Stimulated activated CD4-positive, alpha-beta T cell treated with anti-CD3 and anti-CD28 coated beads, TNF-alpha, amount 100 ng/mL, for 4 hours (primary cell): Measurements from ENCODE around the gene PIK3R5.

Experiments
- DNase-seq, 3 experiments: peaks; one replicate each; pipeline ENCODE4 v3.0.0-alpha.2; 2020; ENCODE audit warnings: low read depth in 3 of 3

PIK3R5 gene

DNA sequence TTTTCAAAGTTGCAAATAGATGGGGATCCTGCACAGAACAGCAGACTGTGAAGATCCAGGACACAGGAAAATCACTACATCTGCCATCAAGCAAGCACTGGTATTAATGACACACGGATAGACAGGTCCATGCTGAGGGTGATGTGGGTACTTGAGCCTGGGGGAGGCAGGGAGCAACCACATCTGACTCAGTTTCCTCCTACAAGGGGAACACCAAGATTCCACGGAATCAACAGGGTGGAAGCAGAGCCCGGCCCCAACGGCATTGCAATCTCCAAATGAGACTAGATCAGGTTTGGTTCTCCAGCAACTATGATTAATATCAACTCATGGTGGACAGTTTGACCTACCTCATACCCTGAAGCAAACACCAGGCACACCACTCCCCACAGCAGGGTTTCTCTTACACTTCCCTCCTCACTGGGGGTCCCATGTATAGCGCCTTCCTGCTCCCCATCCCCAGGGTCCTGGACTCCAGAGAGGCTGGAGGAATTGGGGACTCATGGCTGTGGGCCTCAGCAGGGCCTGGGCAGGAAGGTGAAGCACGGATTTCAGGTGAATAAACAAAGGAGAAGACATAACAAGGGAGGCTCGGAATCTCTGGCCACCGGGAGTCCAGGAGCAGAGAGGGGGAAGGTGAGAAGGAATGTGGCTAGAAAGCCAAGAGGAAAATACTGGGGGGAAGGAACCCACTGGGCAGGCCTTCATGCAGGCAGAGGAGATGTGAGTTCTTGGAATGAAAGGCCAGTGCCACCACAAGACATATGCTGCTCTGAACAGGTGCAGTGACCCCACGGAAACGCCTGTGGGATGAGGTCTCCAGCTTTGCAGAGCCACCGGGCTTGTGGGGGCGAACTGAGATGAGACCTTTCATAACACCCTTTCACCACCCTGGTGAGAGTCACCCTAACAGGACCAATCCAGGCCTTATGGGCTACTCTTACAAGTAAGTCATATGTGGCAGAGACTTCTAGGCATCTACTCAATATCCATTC is 68.6 kb downstream of the PIK3R5 start:
- DNase-seq, result no peak

DNA sequence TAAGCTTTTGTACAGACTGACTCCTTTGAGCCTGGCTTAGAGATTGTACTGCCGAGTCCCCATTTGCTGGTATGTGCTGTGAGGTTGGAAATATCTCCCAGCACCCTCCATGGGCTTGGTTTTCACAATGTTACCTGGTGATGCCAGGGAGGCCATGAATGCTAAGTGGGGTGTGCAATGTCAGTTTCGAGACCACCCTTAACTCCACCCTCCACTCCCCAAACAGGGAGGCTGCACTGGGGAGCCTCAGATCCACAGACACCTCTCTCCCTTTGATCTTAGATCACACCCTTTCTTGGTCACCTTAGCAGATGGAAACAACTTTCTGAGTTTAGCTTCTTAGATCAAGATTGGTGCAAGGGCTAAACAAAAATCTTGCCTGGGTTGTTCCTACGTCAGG is 69.4 kb downstream of the PIK3R5 start:
- no peak for DNase-seq

GRCh38 chr17:8894673-8895578 is 70.6 kb downstream of the PIK3R5 start:
- DNase-seq, result no peak

- no peak for DNase-seq
These were observed 71.3 kb downstream of the PIK3R5 start for GRCh38 chr17:8894202-8894671.

DNA sequence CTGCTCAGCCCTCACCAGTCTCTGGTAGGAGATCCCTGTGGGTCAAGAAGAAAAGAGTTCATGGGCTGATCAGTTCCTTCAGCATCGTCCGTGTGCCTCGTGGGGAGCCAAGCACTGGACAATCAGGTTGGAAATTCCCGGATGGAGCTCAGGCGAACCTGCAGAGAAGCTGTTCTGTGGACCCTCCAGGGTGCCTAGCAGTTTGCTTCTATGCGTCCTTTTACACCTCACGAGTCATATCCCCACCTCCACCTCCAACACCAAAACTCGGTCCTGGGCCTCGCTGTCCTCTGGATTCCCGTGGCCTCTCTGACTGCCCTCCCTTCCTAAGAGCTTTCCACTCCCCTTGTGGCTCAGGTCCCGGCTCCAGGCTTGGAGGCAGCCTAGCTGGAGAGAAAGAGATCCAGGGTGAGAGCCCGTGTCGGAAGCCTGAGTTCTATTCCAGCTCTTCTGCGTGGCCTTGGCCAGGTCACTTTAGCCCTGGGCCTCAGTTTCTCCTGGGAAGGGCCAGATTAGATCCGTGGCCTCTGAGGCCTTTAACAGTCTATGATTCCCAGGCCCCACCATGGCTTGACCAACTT is 71.8 kb downstream of the PIK3R5 start:
- no peak for DNase-seq

DNA sequence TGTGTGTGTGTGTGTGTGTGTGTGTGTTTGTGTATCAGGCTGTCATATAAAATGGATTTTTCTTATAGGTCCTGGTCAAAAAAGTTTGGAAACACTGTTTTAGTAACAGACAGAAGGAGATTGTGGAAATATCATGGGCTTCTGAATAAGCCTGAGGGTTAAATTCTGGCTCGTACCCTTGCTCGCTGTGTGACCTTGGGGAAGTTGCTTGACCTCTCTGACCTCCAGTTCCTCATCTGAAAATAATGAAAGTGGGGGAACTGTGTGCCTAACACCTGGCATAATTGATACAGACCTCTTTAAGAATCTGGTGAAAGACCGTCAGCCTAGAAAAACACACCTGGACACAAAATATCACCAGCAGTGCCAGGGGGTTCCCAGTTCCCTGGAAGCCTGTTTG is 72.4 kb downstream of the PIK3R5 start:
- no peak for DNase-seq

GRCh38 chr17:8892338-8892690 is 73.2 kb downstream of the PIK3R5 start:
- DNase-seq, result no peak

GRCh38 chr17:8890671-8891070 is 74.8 kb downstream of the PIK3R5 start:
- no peak for DNase-seq

GRCh38 chr17:8889458-8890210 is 75.9 kb downstream of the PIK3R5 start:
- no peak for DNase-seq

DNA sequence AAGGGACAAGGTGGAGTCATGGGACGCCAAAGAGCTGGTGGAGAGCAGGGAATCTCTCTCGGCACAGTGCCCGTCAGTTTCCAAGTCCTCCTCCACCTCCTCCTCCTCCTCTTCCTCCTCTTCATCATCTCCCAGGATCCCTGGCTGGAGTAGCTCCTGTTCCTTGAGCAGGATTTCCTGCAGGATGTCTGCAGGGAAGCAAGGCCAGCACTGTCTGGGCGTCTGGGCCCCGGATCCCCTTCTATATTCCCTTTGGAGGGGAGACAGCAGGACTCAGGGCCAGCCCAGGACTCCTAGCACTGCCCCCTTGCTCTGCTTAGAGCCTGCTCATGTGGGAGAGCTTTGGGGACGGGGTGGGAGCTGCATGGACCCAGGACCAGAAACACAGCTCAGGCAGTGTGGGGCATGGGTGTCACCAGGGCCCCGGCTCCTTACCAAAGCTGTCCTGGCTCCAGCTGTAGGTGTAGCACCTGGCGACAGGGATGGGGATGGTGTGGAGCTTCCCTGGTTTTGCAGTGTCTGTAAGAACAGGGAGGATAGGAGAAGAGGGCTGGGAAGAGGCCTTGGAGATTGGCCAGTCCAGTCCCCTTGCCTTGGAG is 76.7 kb downstream of the PIK3R5 start:
- DNase-seq, result no peak

DNA sequence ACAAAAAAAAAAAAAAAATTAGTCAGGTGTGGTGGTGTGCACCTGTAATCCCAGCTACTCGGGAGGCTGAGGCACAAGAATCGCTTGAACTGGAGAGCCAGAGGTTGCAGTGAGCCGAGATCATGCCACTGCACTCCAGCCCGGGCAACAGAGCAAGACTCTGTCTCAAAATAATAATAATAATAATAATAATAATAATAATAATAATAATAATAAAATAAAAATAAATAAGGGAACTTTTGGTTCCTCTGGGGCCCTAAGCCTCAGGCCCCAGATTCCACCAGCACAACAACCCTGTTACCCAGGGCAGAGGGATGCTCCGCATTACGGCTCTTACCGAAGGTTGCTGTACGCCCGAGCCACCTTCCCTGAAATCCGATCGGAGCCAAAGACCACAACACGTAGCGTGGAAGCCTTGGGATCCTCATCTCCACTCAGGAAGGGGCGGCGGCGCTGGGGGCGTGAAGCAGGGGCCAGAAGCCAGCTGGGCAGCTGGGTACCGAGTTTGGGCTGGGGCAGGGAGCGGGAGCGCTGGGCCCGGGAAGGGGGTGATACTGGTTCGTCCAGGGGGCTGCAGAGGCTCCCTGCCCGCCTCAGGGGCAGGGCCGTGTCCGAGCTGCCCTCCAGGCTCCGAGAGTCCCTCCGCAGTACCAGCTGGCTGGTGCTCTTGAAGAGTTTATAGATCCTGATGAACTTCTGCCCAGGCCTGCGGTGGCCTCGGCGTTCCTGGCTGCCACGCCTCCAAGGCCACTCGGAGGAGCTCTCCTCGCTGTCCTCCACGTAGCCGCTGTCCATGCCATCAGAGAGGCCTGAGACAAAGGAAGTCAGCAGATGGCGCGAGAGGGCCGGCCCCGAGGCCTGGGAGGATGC is 77.4 kb downstream of the PIK3R5 start:
- DNase-seq, result no peak

DNA sequence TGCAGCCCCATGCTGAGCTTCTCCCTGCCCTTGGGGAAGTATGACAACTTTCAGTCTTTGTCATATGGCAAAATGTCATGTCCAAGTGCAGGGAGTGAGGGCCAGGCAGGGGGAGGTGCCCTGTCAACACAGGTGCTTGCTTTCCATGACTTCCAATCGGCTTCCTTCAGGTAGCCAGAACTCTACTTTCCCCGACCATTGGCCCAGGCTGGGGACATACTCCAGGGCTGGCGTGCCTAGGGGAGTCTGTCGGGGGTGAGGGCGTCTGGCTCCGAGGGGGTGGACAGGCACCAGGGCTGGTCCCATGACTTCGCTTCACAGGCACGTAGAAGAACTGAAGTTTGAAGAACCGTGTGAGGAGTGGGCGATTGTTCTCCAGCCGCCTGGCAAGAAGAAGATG is 78.2 kb downstream of the PIK3R5 start:
- DNase-seq, result no peak

- no peak for DNase-seq
These were observed 79.4 kb downstream of the PIK3R5 start for GRCh38 chr17:8885967-8886684.

- peak in 2 of 3 experiments; percentile 16 to 17 for DNase-seq
These were observed 80.1 kb downstream of the PIK3R5 start for GRCh38 chr17:8885163-8885966.

GRCh38 chr17:8884336-8884990 is 81.0 kb downstream of the PIK3R5 start:
- no peak for DNase-seq

DNA sequence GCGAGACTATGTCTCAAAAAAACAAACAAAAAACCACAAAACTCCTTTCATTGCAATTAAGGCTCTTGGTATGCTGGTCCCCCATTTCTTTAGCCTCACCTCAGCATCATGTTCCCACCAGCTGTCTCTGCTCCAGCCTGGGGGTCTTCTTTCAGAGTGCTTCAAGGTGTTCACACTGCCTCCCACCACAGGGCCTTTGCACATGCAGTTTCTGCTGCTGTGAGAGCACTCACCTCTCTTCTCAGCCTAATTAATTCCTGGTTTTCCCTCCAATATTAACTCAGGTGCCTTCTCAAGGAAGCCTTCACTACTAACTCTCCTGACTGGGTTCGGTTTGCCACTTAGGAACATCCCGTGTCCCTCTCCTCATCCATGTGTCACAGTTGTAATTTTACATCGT is 82.2 kb downstream of the PIK3R5 start:
- DNase-seq, result no peak

GRCh38 chr17:8881606-8882005 is 83.9 kb downstream of the PIK3R5 start:
- DNase-seq, result no peak

DNA sequence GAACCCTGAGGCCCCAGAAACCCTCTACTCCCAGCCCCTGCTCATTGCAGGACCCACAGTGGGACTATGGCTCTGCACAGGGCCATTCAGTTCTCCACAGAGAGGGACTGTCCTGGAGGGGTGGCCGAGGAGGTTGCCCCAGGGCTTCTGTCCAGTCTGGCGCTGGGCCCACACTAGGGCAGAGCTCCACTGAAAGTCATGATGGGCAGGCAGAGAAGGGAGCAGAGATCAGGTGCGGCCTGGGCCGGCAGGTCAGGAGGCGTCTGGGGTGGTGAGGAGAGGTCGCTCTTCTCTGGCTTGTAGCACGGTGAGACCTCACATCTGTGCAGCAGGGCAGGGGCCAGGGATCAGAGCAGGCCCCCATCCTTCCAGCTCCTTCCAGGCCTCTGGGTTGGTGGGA is 85.0 kb downstream of the PIK3R5 start:
- DNase-seq, result no peak
